Left lobe of liver (tissue), 2 donors: ENCODE results near the gene THAP3. TPM values are rescaled to one million over a fixed set of nuclear protein-coding genes. Genes with fewer than 3 reads are reported as not detected.
"Not testable (repeated sequence)": the region's sequence is repeated elsewhere in the genome, so short reads cannot be mapped to it uniquely, and the experiment has no call there.

Experiments
- ATAC-seq: fragments of 200-7000 bp; cut with Tn5 transposase; one replicate; pipeline ENCODE4 v1.9.1; 2020; ENCODE audit warnings: mild to moderate bottlenecking, moderate library complexity
- DNase-seq: peaks from one replicate; pipeline ENCODE4 v3.0.0-alpha.2; 2020; ENCODE audit warnings: low spot score
- total RNA-seq: library from RNA; stranded (reverse); gene quantifications from one replicate; pipeline ENCODE4 v1.2.1, GENCODE V29; 2021
- donor health status: DM: no; HTN: no; CAD: no; lungs with moderate emphysema.
- donor health status: DM: no; HTN: yes; CAD: no.

The THAP3 gene
- total RNA-seq, 1 donor from 2014 or later = 9.7 TPM

- ATAC-seq (no peak), DNase-seq (no peak)
Observed at GRCh38 chr1:6590046-6590445, 34.6 kb upstream of the THAP3 start.

- ATAC-seq (peak; percentile 26), DNase-seq (peak; percentile 48)
Observed at GRCh38 chr1:6591222-6591621, 33.4 kb upstream of the THAP3 start.

- peak; percentile 2 for ATAC-seq
Observed at GRCh38 chr1:6591644-6592043, 33.0 kb upstream of the THAP3 start.

GRCh38 chr1:6592441-6592840 is 32.2 kb upstream of the THAP3 start:
- DNase-seq = no peak
- no peak for ATAC-seq

More at GRCh38 chr1:6591644-6592043, 33.0 kb upstream of the THAP3 start:
- no peak for DNase-seq

GRCh38 chr1:6592865-6593593 is 31.6 kb upstream of the THAP3 start:
- ATAC-seq (no peak), DNase-seq (no peak)

GRCh38 chr1:6593810-6594209 is 30.9 kb upstream of the THAP3 start:
- ATAC-seq = no peak

GRCh38 chr1:6594977-6595740 is 29.5 kb upstream of the THAP3 start:
- peak; percentile 9 for ATAC-seq
- DNase-seq = no peak

More at GRCh38 chr1:6593810-6594209, 30.9 kb upstream of the THAP3 start:
- no peak for DNase-seq

GRCh38 chr1:6596351-6596750 is 28.3 kb upstream of the THAP3 start:
- ATAC-seq (no peak), DNase-seq (no peak)

GRCh38 chr1:6596886-6597776 is 27.5 kb upstream of the THAP3 start:
- ATAC-seq (no peak), DNase-seq (no peak)

- DNase-seq = no peak
- no peak for ATAC-seq
Observed at GRCh38 chr1:6597777-6598131, 26.9 kb upstream of the THAP3 start.

- ATAC-seq (no peak), DNase-seq (no peak)
Observed at GRCh38 chr1:6599141-6599975, 25.3 kb upstream of the THAP3 start.

- not testable (repeated sequence) for ATAC-seq, DNase-seq
Observed at GRCh38 chr1:6599991-6600390, 24.7 kb upstream of the THAP3 start.

GRCh38 chr1:6600410-6601048 is 24.1 kb upstream of the THAP3 start:
- no peak for ATAC-seq
- no peak for DNase-seq

- ATAC-seq (peak; percentile 54), DNase-seq (peak; percentile 91)
Observed at GRCh38 chr1:6601049-6601922, 23.4 kb upstream of the THAP3 start.

- ATAC-seq = peak; percentile 47
- DNase-seq = peak; percentile 82
Observed at GRCh38 chr1:6601923-6602668, 22.6 kb upstream of the THAP3 start.

- ATAC-seq = peak; percentile 73
- peak; percentile 87 for DNase-seq
Observed at GRCh38 chr1:6602669-6603237, 21.9 kb upstream of the THAP3 start, which contains the start of gene KLHL21. Gene KLHL21, minus strand, starts transcription at chr1:6602869. Its CDS starts 52 bp downstream, at chr1:6602817.

GRCh38 chr1:6603238-6603914 is 21.3 kb upstream of the THAP3 start:
- peak; percentile 59 for DNase-seq
- peak; percentile 18 for ATAC-seq
